ENCODE measurements around the gene MCOLN1. TPM values are rescaled to one million over a fixed set of nuclear protein-coding genes. Genes with fewer than 3 reads are reported as not detected.

MCOLN1 gene
- total RNA-seq, 1 experiment from 2014 or later = 28.4 TPM

DNA sequence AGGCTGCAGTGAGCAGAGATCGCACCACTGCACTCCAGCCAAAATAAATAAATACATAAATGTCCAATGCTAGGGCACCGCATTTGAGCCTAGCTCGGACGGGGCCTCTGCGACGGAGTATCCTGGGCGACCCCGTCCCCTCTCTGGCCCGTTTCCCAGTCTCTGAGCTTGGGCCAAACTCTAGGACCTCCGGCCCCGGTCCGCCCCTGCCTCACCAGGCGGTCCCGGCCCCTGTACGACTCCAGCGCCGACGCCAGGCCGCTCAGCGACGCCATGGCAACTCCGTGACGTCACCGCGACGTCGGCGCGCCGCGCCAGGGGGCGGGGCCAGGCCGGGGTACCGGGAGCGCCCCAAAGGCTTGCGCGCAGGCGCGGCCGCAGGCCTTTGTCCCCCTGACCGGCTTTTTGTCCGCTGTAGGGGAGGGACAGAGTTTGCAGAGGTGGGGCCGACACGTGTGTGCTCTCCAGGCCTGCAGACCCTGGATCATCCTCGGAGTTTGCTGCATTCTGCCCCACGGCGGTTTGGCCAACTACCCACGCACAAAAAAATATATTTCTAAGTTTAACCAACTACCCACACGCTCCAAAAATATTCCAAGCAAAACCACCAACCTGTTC lies 33.6 kb upstream of the MCOLN1 start, which contains the start of gene PEX11G:
Gene PEX11G, minus strand, starts transcription at position 300 of the 618 bp plus-strand sequence. Its CDS starts 25 bp downstream, at position 275.
- intact Hi-C loops (cut with micrococcal nuclease; ENCODE audit: unreplicated experiment) = no loop called here
- POLR2A ChIA-PET (ENCODE audit: low non-redundant PET) = no interaction called here

GRCh38 chr19:7489609-7490044 lies 32.8 kb upstream of the MCOLN1 start:
- no peaks in the 10 kb centered on the region for H3K27me3 ChIP-seq (replicated peaks; ENCODE audit: insufficient read depth, low read depth, low read length, poor library complexity)
- DNase-seq (ENCODE audit: low spot score) = no peak
- no peaks in the 10 kb centered on the region for H3K4me1 ChIP-seq (ENCODE audit: insufficient read depth, low read length, poor library complexity, severe bottlenecking)
- TF ChIP-seq CTCF (conservative IDR thresholded peaks at IDR 0.05; ENCODE audit: low read depth, low read length) (no peak), EZH2 (IDR thresholded peaks at IDR 0.05; ENCODE audit: borderline replicate concordance, low read depth, low read length, poor library complexity, severe bottlenecking) (no peak)
- H3K27ac ChIP-seq (ENCODE audit: low read depth, low read length, poor library complexity, severe bottlenecking) = no peak overlapping the region
- no peaks in the 10 kb centered on the region for H3K36me3 ChIP-seq (ENCODE audit: insufficient read depth, low read length, poor library complexity, severe bottlenecking)
- no peak overlapping the region for H3K4me3 ChIP-seq (ENCODE audit: low read depth, low read length, poor library complexity, severe bottlenecking)
- ChIA-PET CTCF (no interaction called here), POLR2A (ENCODE audit: low non-redundant PET) (no interaction called here)
- H3K9me3 ChIP-seq (ENCODE audit: low read depth, low read length, poor library complexity, severe bottlenecking) = no peaks in the 10 kb centered on the region
- intact Hi-C loops (cut with micrococcal nuclease; ENCODE audit: unreplicated experiment) = no loop called here
- no TSS peak for BruUV-seq (replicated peaks)

More for the DNA sequence above, 33.6 kb upstream of the MCOLN1 start, which contains the start of gene PEX11G:
- Histone ChIP-seq H3K9me3 (ENCODE audit: low read depth, low read length, poor library complexity, severe bottlenecking) (no peaks in the 10 kb centered on the region), H3K4me1 (ENCODE audit: insufficient read depth, low read length, poor library complexity, severe bottlenecking) (no peaks in the 10 kb centered on the region), H3K4me3 (ENCODE audit: low read depth, low read length, poor library complexity, severe bottlenecking) (peak within 1 kb of the TSS; percentile 55), H3K36me3 (ENCODE audit: insufficient read depth, low read length, poor library complexity, severe bottlenecking) (no peaks in the 10 kb centered on the region), H3K27ac (ENCODE audit: low read depth, low read length, poor library complexity, severe bottlenecking) (peak within 1 kb of the TSS; percentile 83), H3K27me3 (replicated peaks; ENCODE audit: insufficient read depth, low read depth, low read length, poor library complexity) (no peaks in the 10 kb centered on the region)
- CTCF ChIA-PET = no interaction called here
- TF ChIP-seq EZH2 (IDR thresholded peaks at IDR 0.05; ENCODE audit: borderline replicate concordance, low read depth, low read length, poor library complexity, severe bottlenecking) = no peak
- no peak for TF ChIP-seq CTCF (conservative IDR thresholded peaks at IDR 0.05; ENCODE audit: low read depth, low read length)
- peak; percentile 90 for DNase-seq (ENCODE audit: low spot score)
- BruUV-seq (replicated peaks) = no TSS peak

- ChIA-PET POLR2A (ENCODE audit: low non-redundant PET) (interaction anchor here (0.7 kb wide), 1 partner anchor 188 kb away, joined by 10 read pairs; no protein-coding TSS in a partner anchor), CTCF (no interaction called here)
- no peak for DNase-seq (ENCODE audit: low spot score)
- BruUV-seq (replicated peaks) = no TSS peak
- Histone ChIP-seq H3K4me3 (ENCODE audit: low read depth, low read length, poor library complexity, severe bottlenecking) (no peak overlapping the region), H3K36me3 (ENCODE audit: insufficient read depth, low read length, poor library complexity, severe bottlenecking) (no peaks in the 10 kb centered on the region), H3K4me1 (ENCODE audit: insufficient read depth, low read length, poor library complexity, severe bottlenecking) (no peaks in the 10 kb centered on the region), H3K27ac (ENCODE audit: low read depth, low read length, poor library complexity, severe bottlenecking) (no peak overlapping the region), H3K27me3 (replicated peaks; ENCODE audit: insufficient read depth, low read depth, low read length, poor library complexity) (no peaks in the 10 kb centered on the region), H3K9me3 (ENCODE audit: low read depth, low read length, poor library complexity, severe bottlenecking) (no peaks in the 10 kb centered on the region)
- TF ChIP-seq EZH2 (IDR thresholded peaks at IDR 0.05; ENCODE audit: borderline replicate concordance, low read depth, low read length, poor library complexity, severe bottlenecking) = no peak
- TF ChIP-seq CTCF (conservative IDR thresholded peaks at IDR 0.05; ENCODE audit: low read depth, low read length) = no peak
- intact Hi-C loops (cut with micrococcal nuclease; ENCODE audit: unreplicated experiment) = no loop called here
These were observed 30.3 kb upstream of the MCOLN1 start for GRCh38 chr19:7492142-7492541.

Data from A673 (cell line).